ENCODE measurements around the gene WNT9B.

DNA sequence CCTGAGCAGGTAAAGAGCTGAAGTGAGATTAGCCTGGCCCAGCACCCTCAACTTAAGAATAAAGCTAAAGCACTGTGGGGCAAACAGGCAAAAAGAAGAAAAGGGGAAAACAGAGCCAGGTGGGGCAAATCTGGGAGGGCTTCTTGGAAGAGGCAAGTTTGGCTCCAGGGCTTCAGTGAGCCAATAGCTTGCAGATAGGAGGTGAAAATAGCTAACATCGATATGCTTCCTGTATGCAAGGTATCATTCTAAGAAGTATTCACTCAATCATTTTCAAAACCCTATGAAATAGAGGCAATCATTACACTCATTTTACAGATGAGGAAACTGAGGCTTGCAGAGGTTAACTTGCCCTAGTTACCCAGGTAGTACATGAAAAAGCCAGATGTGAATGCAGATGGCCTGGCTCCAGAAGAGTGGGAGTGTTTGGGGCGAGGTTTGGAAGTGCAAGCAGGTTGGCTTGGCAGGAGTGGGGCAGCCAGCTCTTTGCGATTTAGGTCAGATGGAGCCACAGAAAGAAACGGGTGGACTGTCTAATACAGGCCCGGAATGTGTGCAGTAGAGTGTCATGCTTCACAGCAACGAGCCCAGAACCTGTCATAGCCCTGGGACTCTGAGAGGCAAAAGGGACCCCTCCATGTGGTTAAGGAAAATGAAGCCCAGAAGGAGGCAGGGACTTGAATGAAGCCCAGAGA is 38.6 kb upstream of the WNT9B start:
- TF ChIP-seq GATA2 (IDR thresholded peaks at IDR 0.05; ENCODE audit: low read depth, low read length) (no peak), GATA3 (IDR thresholded peaks at IDR 0.05; ENCODE audit: low read depth, low read length) (no peak)

Measured in SH-SY5Y (cell line).